Ovary (tissue), 9 donors: ENCODE results near the gene PRODH. TPM values are rescaled to one million over a fixed set of nuclear protein-coding genes. Genes with fewer than 3 reads are reported as not detected.
"Not testable (repeated sequence)": the region's sequence is repeated elsewhere in the genome, so short reads cannot be mapped to it uniquely, and the experiment has no call there.

ENCODE experiments used
- DNase-seq, 5 donors: peaks; one replicate each; pipeline ENCODE4 v3.0.0-alpha.2; 2019 to 2020
- H3K27ac ChIP-seq, 2 donors: fragments of 200-600 bp; one replicate each; pipeline versions ENCODE4 v1.5.1 to v1.8.0; 2019 to 2022
- H3K27me3 ChIP-seq: fragments of 200-600 bp; one replicate; pipeline ENCODE4 v1.8.0; 2022
- H3K36me3 ChIP-seq: fragments of 200-600 bp; sonication (generic); one replicate; pipeline ENCODE4 v1.5.1; 2019
- H3K4me1 ChIP-seq: one replicate; pipeline ENCODE4 v1.8.1; 2013; ENCODE audit warnings: mild to moderate bottlenecking, moderate library complexity; ENCODE audit not compliant: insufficient read depth
- H3K4me3 ChIP-seq: fragments of 200-600 bp; sonication (generic); one replicate; pipeline ENCODE4 v1.5.1; 2017
- H3K9me3 ChIP-seq, 2 donors: fragments of 200-600 bp in 1 of 2; sonication (generic) in 1 of 2; one replicate each; pipeline versions ENCODE4 v1.5.1 to v1.8.1; 2013 to 2019; ENCODE audit warnings: mild to moderate bottlenecking in 1 of 2, moderate library complexity in 1 of 2
- EP300 ChIP-seq: sonication (generic); formaldehyde crosslinking; IDR thresholded peaks from one replicate; pipeline ENCODE4 v1.6.1; 2017; ENCODE audit warnings: antibody characterized with exemption
- POLR2A ChIP-seq: fragments of 450-650 bp; IDR thresholded peaks from one replicate; pipeline ENCODE4 v1.6.1; 2017; ENCODE audit warnings: antibody characterized with exemption, mild to moderate bottlenecking, moderate library complexity
- WGBS, 3 donors: extraction: QIAGEN DNeasy Blood & Tissue Kit in 1 of 3; methylation state at CpG; one replicate each; pipeline versions ENCODE4 v1.1.5 to v1.1.7; 2013 to 2017; 5-methylcytosine and 5-hydroxymethylcytosine counted together
- intact Hi-C, 4 donors: fragments of 100-400 bp; cut with DNase I; formaldehyde crosslinking; loops; one replicate each; pipeline versions ENCODE4 v1.11.0 to v1.15.1; 2022 to 2023
- polyA plus RNA-seq, 2 donors: library from polyadenylated mRNA; stranded (reverse); fragments of 200-250 nt in 1 of 2; fragments of 350-450 nt in 1 of 2; fragmentation: Illumina TruSeq in 1 of 2; extraction: RNeasy Lipid Tissue Mini Kit (QIAGEN cat#74804) in 1 of 2; gene quantifications; one replicate each; pipeline ENCODE4 v1.2.3, GENCODE V29; 2013 to 2014
- total RNA-seq, 7 donors: library from RNA; depleted of rRNA in 2 of 7; stranded (reverse); fragments of >200 nt in 2 of 7; fragmentation: NEBNext Ultra II Directional in 3 of 7; extraction: Animal tissue kit (Norgen Biotek cat#: 25700) in 3 of 7; gene quantifications; one replicate each; pipeline versions ENCODE4 v1.1.0 to v1.2.4, GENCODE V29; 2016 to 2023
- TF ChIP-seq, protein P1 (sequence below), 3 donors: fragments of 450-650 bp in 2 of 3; fragments of 200-600 bp in 1 of 3; IDR thresholded peaks; one replicate each; pipeline versions ENCODE4 v1.5.1 to v1.8.0; 2016 to 2022; ENCODE audit warnings: antibody characterized with exemption in 3 of 3, mild to moderate bottlenecking in 1 of 3
- donor health status: DM: no; HTN: no; CAD: no; lungs with moderate emphysema.
- donor health status: DM: no; HTN: no; CAD: no.
- donor health status: Bipolar disorder and iron deficiency.
- donor health status: DM: yes; HTN: yes; CAD: no.
- donor health status: DM: no; HTN: no; CAD: no.
- donor health status: DM: yes; HTN: yes; CAD: no.

The PRODH gene
- total and polyA plus RNA-seq, 9 donors, result 0.27 to 3.8 (median 0.73) TPM; not detected in 1

DNA sequence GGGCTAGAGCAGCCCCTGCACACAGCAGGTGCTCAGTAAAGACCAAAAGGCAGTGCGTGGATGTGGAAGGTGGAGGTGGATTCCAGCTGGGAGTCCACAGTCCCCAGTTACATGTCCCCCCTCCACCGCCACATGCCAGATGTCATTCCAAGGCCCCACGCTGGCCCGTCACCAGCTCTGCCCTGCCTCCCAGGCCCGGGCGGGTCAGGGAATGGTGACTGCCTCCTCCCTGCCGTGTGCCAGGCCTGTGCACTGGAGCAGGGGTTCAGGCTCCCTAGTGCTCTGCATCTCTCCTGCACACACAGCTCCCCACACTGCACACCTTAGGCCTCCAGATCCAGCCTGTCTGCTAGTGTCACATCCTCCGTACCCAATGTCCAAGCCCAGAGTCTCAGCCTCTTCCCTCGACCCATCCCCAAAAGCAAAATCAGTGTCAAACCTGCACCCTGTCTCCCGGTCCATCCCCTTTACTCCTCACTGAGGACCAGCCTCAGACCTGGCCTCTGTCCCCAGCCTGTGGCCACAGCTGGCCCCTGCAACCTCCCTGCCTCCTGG, 40.2 kb upstream of the PRODH start:
- TF ChIP-seq, protein P1, sequence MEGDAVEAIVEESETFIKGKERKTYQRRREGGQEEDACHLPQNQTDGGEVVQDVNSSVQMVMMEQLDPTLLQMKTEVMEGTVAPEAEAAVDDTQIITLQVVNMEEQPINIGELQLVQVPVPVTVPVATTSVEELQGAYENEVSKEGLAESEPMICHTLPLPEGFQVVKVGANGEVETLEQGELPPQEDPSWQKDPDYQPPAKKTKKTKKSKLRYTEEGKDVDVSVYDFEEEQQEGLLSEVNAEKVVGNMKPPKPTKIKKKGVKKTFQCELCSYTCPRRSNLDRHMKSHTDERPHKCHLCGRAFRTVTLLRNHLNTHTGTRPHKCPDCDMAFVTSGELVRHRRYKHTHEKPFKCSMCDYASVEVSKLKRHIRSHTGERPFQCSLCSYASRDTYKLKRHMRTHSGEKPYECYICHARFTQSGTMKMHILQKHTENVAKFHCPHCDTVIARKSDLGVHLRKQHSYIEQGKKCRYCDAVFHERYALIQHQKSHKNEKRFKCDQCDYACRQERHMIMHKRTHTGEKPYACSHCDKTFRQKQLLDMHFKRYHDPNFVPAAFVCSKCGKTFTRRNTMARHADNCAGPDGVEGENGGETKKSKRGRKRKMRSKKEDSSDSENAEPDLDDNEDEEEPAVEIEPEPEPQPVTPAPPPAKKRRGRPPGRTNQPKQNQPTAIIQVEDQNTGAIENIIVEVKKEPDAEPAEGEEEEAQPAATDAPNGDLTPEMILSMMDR (IDR thresholded peaks at IDR 0.05), result no peak
- TF ChIP-seq EP300 (no peak), POLR2A (no peak)
- Histone ChIP-seq H3K4me1 (no peaks in the 10 kb centered on the region), H3K9me3 (peaks cover 0 to 3% of the 10 kb centered on the region in 2 donors), H3K27ac (no peak overlapping the region), H3K36me3 (no peaks in the 10 kb centered on the region), H3K4me3 (no peak overlapping the region), H3K27me3 (no peaks in the 10 kb centered on the region)
- 82 to 84% (median 82%) methylated on average over 10 of the region's 10 CpGs for WGBS, 3 donors
- DNase-seq, result no peak
- intact Hi-C loops, result no loop called here

DNA sequence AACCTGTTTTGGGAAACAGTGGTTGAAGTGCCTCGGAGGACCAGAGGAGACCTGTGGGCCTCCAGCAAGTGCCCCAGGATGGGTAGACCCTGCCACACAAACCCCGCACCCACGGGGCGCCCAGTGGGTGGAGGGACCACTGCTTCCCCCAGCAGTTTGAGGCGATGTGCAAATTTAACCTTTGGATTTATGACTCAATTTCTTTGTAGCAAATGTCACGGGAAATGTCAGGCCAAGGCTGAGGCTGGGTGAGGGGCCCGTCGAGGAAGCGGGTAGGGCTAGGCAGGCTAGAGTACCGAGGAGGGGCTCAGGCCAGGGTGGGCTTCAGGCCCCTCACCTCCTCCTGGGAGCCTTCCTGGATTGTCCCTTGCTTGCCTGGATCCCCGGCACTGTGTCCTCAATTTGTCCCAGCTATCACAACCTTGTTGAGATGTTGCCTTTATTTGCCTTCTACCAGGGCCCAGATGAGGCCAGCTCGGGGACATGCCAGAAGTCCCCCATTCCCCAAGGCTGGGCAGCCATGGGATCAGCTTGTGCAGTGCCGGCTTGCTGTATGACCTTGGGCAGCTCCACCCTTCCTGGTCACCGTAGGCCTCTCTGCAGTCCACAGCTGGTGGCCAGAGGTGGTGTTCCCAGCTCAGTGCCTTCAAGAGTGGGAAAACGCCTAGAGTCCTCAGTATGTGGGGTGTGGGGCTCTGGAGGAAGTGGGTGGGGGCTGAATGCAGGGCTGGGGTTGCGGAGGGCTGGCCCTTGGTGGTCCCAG, 39.5 kb upstream of the PRODH start:
- H3K36me3 ChIP-seq, result no peaks in the 10 kb centered on the region
- H3K27ac ChIP-seq, result no peak overlapping the region
- intact Hi-C loops, result no loop called here
- no peak for DNase-seq
- TF ChIP-seq POLR2A (no peak), EP300 (no peak)
- TF ChIP-seq, protein P1 (IDR thresholded peaks at IDR 0.05), result no peak
- peaks cover 0 to 2% of the 10 kb centered on the region in 2 donors for H3K9me3 ChIP-seq
- H3K4me3 ChIP-seq, result no peak overlapping the region
- 72 to 83% (median 80%) methylated on average over 16 of the region's 16 CpGs for WGBS, 3 donors
- no peaks in the 10 kb centered on the region for H3K27me3 ChIP-seq
- H3K4me1 ChIP-seq, result no peaks in the 10 kb centered on the region

DNA sequence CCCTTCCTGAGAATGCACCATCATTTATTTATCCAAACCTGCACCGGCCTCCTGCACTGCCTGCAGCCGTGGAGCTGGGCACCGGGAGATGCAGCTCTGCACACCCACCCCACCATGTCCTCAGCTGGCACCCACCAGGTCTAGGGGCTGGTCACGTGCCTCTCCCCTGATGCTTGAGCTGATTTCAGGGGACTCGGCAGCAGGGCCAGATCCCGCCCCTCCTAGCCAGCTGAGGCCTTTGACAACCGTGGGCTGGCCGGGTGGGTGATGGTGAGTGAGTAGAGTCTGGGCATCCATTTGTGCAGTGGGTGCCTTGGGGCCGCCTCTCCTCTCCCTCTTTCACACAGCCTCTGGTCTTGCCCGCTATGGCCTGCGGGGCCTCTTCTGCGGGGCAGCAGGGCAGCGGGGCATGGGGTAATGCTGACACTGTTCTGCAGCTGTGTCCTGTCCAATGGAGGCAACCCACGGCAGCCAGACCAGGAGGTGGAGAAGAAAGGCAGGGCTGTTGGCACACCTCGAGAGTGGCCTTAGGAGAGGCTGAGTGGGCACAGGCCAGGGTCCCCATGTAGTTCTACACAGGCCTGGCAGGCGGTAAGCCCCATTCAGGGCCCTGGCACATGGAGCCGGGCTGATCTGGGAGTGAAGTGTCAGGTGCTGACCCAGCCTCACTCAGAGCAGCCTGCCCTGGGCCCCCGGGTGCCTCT, 38.5 kb upstream of the PRODH start:
- no peak for DNase-seq
- intact Hi-C loops, result no loop called here
- 81 to 83% (median 82%) methylated on average over 18 of the region's 18 CpGs for WGBS, 3 donors
- Histone ChIP-seq H3K4me3 (no peak overlapping the region), H3K27ac (no peak overlapping the region), H3K27me3 (no peaks in the 10 kb centered on the region), H3K36me3 (no peaks in the 10 kb centered on the region), H3K9me3 (no peaks in the 10 kb centered on the region), H3K4me1 (no peaks in the 10 kb centered on the region)
- TF ChIP-seq, protein P1 (IDR thresholded peaks at IDR 0.05), result no peak

DNA sequence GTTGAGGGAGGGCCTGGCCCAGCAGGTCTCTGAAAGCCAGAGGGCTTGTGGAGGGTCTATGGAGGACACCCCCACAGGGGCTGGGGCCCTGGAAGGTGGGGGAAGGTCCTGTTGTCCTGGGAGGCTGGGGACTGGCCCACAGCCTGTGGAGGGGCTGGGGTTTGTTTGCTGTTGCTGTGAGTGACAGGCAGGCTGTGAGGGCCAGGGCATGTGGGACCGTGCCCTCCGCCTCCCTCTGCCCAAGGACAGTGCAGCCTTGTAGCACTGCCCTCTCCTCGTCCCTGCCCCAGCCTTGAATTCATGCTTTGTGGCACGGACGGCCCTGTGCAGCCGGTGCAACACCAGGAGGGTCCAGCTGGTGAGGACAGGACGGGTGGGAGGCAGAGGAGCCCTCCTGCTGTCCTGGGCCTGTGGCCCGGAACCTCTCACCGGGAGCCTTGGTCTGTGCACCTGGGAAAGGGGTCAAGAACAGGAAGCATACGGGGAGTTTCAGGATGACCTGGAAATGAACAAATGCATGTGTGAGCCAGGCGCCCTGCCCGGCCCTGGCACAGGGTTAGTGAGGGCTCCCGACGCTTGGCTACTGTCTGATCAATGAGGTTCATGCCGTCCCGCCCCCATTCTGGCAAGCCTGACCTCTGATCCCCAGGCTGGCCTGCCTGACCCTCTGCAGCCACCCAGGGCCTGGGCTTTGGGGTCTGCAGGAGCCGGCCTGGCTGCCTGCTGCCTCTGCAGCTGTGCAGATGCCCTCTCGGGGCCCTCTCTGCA, 37.4 kb upstream of the PRODH start:
- H3K9me3 ChIP-seq, result no peaks in the 10 kb centered on the region
- no peak for DNase-seq
- H3K27me3 ChIP-seq, result no peaks in the 10 kb centered on the region
- H3K4me3 ChIP-seq, result no peak overlapping the region
- TF ChIP-seq POLR2A (no peak), EP300 (no peak)
- TF ChIP-seq, protein P1 (IDR thresholded peaks at IDR 0.05), result no peak
- WGBS, 3 donors, result 54 to 60% (median 56%) methylated on average over 16 to 18 of the region's 18 CpGs
- intact Hi-C loops, result no loop called here
- no peaks in the 10 kb centered on the region for H3K36me3 ChIP-seq
- no peaks in the 10 kb centered on the region for H3K4me1 ChIP-seq
- H3K27ac ChIP-seq, result no peak overlapping the region

DNA sequence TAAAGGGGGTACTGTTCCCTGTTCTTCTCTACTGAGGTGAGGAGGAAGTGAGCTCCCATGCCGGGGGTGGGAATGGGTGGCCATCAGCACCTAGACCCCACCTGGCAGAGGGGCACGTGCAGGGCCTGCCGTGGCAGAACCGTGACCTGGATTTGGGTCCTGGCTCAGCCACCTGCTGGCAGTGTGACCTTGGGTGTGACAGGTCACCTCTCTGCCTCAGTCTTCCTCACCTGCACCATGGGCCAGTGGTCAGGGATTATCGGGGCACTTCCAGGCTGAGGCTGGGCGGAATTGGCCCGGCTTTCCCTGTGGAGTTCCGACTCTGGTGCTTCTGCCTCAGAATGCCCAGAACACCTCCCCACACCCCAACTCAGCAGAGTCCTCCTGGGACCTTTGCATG, 36.5 kb upstream of the PRODH start:
- intact Hi-C loops, H3K4me3 ChIP-seq, H3K36me3 ChIP-seq, H3K27me3 ChIP-seq, H3K9me3 ChIP-seq, H3K4me1 ChIP-seq, DNase-seq, H3K27ac ChIP-seq: not testable (repeated sequence)
- 83 to 92% (median 92%) methylated on average over 7 to 8 of the region's 8 CpGs for WGBS, 3 donors

DNA sequence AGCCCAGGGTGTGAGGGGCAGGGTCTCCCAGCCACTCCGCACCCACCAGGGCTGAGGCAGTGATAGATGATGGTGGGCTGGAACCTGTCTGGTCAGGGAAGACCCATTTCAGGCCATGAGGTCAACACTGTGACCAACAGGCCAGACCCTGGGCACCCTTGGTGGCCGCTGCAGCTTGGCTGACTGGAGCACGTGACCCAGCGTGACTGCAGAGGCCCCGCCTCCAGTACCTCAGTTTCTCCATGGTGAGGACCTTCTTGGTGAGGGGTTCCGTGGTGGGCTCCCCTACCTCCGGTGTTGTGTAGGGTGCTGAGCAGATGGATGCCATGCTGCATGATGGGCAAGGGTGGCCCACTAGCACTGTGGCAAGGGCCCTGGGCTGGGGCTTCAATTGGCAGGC, 35.9 kb upstream of the PRODH start:
- WGBS, 3 donors, result 83 to 91% (median 89%) methylated on average over 3 to 7 of the region's 7 CpGs
- intact Hi-C loops, result not testable (repeated sequence)

More for the DNA sequence above, 35.9 kb upstream of the PRODH start:
- H3K36me3 ChIP-seq, H3K9me3 ChIP-seq, DNase-seq, H3K4me3 ChIP-seq, H3K27ac ChIP-seq, H3K27me3 ChIP-seq, H3K4me1 ChIP-seq: not testable (repeated sequence)
